Caki2 (cell line): ENCODE data around the gene NKAPD1. TPM values are rescaled to one million over a fixed set of nuclear protein-coding genes. Genes with fewer than 3 reads are reported as not detected.
"Not testable (repeated sequence)": the region's sequence is repeated elsewhere in the genome, so short reads cannot be mapped to it uniquely, and the experiment has no call there.

Experiments
- DNase-seq: peaks from one replicate; pipeline ENCODE4 v3.0.0-alpha.2; 2015; ENCODE audit warnings: low read depth
- in situ Hi-C: cut with HindIII; loops from 2 replicates; pipeline ENCODE4 v1.10.0; 2016; ENCODE audit warnings: low sequenced_read_pairs, low pct_unique_long_range_greater_than_20kb, mixed read lengths
- total RNA-seq: library from RNA; depleted of rRNA; stranded (reverse); fragments of >200 nt; shearing (Covaris generic); gene quantifications from 2 replicates; pipeline ENCODE4 v1.2.3, GENCODE V29; 2014; ENCODE audit warnings: low replicate concordance; rRNA removed

Gene NKAPD1
- total RNA-seq = 13.2 and 19.8 TPM in 2 replicates

DNA sequence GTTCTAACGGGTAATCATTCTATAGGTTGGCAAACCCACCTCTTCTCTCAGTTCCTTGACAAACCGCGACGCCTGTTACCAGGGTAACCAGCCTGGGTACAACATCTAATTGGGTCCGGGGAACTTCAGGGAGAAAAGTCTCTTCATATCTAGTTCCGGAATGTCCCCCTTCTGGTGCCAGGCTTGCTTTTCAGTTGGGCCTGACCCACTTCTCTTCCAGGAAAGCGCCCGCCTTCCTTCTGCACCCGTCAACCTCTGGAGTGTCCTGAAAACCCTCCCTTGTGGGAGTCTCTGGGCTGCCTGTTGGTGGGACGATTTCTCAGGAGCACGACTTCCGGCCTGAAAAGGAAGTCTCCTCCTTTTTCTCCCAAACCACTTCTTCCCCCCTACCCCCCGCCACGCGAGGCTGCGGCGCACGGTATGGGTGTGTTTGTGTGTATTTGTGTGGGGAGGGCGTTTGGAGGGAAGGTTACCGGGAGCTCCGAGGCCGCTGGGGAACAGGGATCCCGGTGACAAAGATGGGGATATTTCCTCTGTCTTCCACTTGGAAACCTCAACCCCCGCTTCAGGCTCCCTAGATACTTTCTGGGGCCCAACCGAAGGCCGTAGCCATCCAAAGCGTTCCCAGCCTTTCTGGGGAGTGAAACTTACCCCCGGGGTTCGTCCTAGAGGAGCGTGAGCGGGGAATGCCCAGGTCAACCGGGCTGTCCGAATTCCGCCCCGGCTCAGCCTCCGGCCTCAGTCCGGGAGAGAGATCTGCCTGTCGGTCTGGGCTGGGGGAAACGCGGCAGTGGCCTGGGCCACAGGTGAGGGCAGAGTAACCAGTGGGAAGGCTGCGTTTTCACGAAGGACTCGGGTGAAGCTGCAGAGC lies at the start of gene NKAPD1, which contains the start of gene PIH1D2:
Gene NKAPD1, plus strand, starts transcription at position 359 of the 871 bp plus-strand sequence. CDS start 1,276 bp downstream, outside the sequence.
Gene PIH1D2, minus strand, starts transcription at position 77 of the 871 bp plus-strand sequence. CDS start 843 bp downstream, outside the sequence.
- in situ Hi-C loops = no loop called here
- peak; percentile 84 for DNase-seq

GRCh38 chr11:112024773-112025678 lies 49.1 kb upstream of the NKAPD1 start, which contains the start of gene DLAT:
Gene DLAT, plus strand, starts transcription at chr11:112025408. Its CDS starts 65 bp downstream, at chr11:112025473.
- in situ Hi-C loops = no loop called here
- peak; percentile 84 for DNase-seq

DNA sequence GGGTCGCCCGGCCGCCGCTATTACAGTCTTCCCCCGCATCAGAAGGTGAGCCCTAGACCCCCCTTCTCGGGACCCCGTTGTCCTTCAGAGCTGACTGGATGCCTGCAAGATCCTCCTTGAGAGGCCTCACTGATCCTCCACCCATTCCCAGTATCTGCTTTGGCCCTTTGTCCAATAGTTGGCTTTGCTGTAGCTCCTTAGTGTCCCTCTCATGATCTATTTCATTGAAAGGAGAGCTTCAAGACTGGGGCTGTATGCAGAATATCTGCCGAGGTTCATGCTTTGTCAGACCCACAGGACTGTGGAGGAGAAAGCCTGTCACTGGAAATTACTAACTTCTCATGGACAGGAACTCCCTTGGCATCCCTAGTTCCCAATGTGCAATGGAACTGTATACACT lies 48.4 kb upstream of the NKAPD1 start:
- DNase-seq = no peak
- in situ Hi-C loops = no loop called here

- DNase-seq, in situ Hi-C loops: not testable (repeated sequence)
Measured at GRCh38 chr11:112026784-112027410, 47.2 kb upstream of the NKAPD1 start.

DNA sequence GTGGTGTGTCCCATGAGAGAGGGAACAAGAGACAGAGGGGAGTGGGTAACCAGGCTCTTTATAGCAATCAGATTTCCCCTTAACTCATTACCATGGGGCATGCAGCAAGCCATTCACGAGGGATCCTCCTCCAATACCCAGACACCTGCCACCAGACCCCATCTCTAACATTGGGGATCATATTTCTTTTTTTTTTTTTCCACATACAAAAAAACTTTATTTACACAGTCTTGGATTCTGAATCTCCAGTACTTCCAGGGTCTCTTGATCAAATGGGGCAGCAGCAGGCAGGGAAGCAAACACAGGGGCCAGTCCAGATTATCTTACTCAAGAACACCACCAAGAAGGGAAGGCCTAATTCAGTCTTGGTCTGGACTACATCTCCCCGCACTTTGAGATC lies 44.6 kb upstream of the NKAPD1 start:
- in situ Hi-C loops = no loop called here
- DNase-seq = no peak

- in situ Hi-C loops = no loop called here
- DNase-seq = no peak
Measured at GRCh38 chr11:112033902-112034301, 40.2 kb upstream of the NKAPD1 start.

- in situ Hi-C loops = no loop called here
- no peak for DNase-seq
Measured at GRCh38 chr11:112037527-112037926, 36.6 kb upstream of the NKAPD1 start.

GRCh38 chr11:112042161-112042960 lies 31.7 kb upstream of the NKAPD1 start:
- in situ Hi-C loops = no loop called here
- peak; percentile 48 for DNase-seq

- in situ Hi-C loops = no loop called here
- no peak for DNase-seq
Measured at GRCh38 chr11:112042961-112043304, 31.2 kb upstream of the NKAPD1 start.

- DNase-seq = peak; percentile 83
- in situ Hi-C loops = no loop called here
Measured at GRCh38 chr11:112044961-112045360, 29.1 kb upstream of the NKAPD1 start.

DNA sequence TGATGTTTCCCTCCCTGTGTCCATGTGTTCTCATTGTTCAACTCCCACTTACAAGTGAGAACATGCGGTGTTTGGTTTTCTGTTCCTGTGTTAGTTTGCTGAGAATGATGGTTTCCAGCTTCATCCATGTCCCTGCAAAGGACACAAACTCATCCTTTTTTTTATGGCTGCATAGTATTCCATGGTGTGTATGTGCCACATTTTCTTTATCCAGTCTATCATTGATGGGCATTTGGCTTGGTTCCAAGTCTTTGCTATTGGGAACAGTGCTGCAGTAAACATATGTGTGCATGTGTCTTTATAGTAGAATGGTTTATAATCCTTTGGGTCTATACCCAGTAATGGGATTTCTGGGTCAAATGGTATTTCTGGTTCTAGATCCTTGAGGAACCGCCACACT lies 27.5 kb upstream of the NKAPD1 start:
- in situ Hi-C loops, DNase-seq: not testable (repeated sequence)

GRCh38 chr11:112048256-112048655 lies 25.8 kb upstream of the NKAPD1 start:
- in situ Hi-C loops, DNase-seq: not testable (repeated sequence)

- in situ Hi-C loops = no loop called here
- no peak for DNase-seq
Measured at GRCh38 chr11:112049777-112050176, 24.3 kb upstream of the NKAPD1 start.

DNA sequence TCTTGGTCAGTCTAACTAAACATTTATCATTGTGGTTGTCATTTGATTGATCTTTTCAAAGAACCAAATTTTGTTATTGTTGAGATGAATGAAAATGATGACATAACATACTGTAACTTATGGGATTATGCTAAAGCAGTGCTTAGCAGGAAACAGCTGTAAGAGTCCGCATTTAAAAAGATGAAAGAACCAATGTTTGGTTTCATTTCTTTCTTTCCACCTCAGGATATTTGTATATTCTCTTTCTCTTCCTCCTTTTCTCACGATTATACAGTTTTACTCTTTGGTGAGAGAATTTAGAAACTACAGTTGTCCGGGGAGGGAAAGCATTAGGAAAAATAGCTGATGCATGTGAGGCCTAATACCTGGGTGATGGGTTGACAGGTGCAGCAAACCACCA lies 23.4 kb upstream of the NKAPD1 start:
- no peak for DNase-seq
- in situ Hi-C loops = no loop called here

DNA sequence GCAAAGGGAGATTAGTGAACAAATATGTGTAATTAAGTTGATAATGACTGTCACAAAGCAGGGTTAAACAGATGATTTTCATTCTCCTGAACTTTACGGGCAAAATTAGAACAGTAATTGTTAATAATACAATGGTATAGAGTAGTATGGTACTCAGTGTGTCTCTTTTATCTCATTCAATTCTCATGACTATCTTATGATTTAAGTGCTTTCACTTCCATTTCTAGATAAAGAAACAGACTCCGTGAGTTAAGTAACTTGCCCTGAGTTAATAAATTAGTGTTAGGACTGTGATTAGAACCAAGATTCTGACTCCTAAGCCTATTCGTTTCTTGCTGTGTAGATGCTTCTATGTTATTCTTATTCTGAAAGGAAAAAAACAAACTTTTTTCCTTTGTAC lies 22.3 kb upstream of the NKAPD1 start:
- in situ Hi-C loops = no loop called here
- DNase-seq = no peak

GRCh38 chr11:112057170-112057569 lies 16.9 kb upstream of the NKAPD1 start:
- DNase-seq = no peak
- in situ Hi-C loops = no loop called here

- in situ Hi-C loops = no loop called here
- DNase-seq = no peak
Measured at GRCh38 chr11:112058103-112058502, 16.0 kb upstream of the NKAPD1 start.

- in situ Hi-C loops = no loop called here
- DNase-seq = no peak
Measured at GRCh38 chr11:112062923-112063322, 11.2 kb upstream of the NKAPD1 start.
